Mesothelial cell of epicardium (in vitro differentiated cells): ENCODE measurements around the gene AKR1C1. TPM values are rescaled to one million over a fixed set of nuclear protein-coding genes. Genes with fewer than 3 reads are reported as not detected.
A peak's percentile ranks its signal among the peaks of the same experiment; 100 is the strongest.
"Not testable (repeated sequence)": the region's sequence is repeated elsewhere in the genome, so short reads cannot be mapped to it uniquely, and the experiment has no call there.

ENCODE experiments used
- DNase-seq, 2 experiments: peaks; one replicate each; pipeline ENCODE4 v3.0.0; 2021; ENCODE audit warnings: low spot score in 2 of 2; ENCODE audit not compliant: unreplicated experiment in 2 of 2
- H3K27ac Mint-ChIP-seq: 2 replicates; pipeline ENCODE4 v1.8.0; 2021; ENCODE audit warnings: mixed read lengths
- H3K27me3 Mint-ChIP-seq: 2 replicates; pipeline ENCODE4 v1.8.0; 2021; ENCODE audit warnings: low read depth, mixed read lengths
- H3K36me3 Mint-ChIP-seq: 2 replicates; pipeline ENCODE4 v1.8.0; 2021; ENCODE audit warnings: mixed read lengths
- H3K4me1 Mint-ChIP-seq: 2 replicates; pipeline ENCODE4 v1.8.0; 2021; ENCODE audit warnings: mixed read lengths
- H3K4me3 Mint-ChIP-seq: 2 replicates; pipeline ENCODE4 v1.8.0; 2021; ENCODE audit warnings: mild to moderate bottlenecking, moderate library complexity, mixed read lengths
- H3K9me3 Mint-ChIP-seq: 2 replicates; pipeline ENCODE4 v1.8.0; 2021; ENCODE audit warnings: mixed read lengths
- CTCF ChIP-seq: fragments of 200-600 bp; sonication (generic); IDR thresholded peaks from one replicate; pipeline ENCODE4 v1.5.0; 2021; ENCODE audit warnings: antibody characterized with exemption; ENCODE audit not compliant: unreplicated experiment
- total RNA-seq: library from RNA; stranded (reverse); gene quantifications from 3 replicates; pipeline ENCODE4 v1.2.1, GENCODE V29; 2021

AKR1C1 gene
- total RNA-seq, 1 donor from 2014 or later, result 3.8 TPM

GRCh38 chr10:4941540-4942330 lies 21.5 kb upstream of the AKR1C1 start:
- Mint-ChIP-seq H3K36me3 (no peaks in the 10 kb centered on the region), H3K4me1 (peaks cover 7% of the 10 kb centered on the region), H3K27me3 (no peaks in the 10 kb centered on the region), H3K27ac (no peak overlapping the region), H3K9me3 (peaks cover 17% of the 10 kb centered on the region), H3K4me3 (no peak overlapping the region)
- no peak for DNase-seq
- TF ChIP-seq CTCF, result no peak

- H3K36me3 Mint-ChIP-seq, result not testable (repeated sequence)
These were observed 20.3 kb upstream of the AKR1C1 start for GRCh38 chr10:4942931-4943330.

GRCh38 chr10:4943416-4943815 lies 19.8 kb upstream of the AKR1C1 start:
- H3K4me1 Mint-ChIP-seq, H3K4me3 Mint-ChIP-seq, DNase-seq, H3K27ac Mint-ChIP-seq, H3K36me3 Mint-ChIP-seq, H3K27me3 Mint-ChIP-seq: not testable (repeated sequence)
- peaks cover 17% of the 10 kb centered on the region for H3K9me3 Mint-ChIP-seq

More at GRCh38 chr10:4942931-4943330, 20.3 kb upstream of the AKR1C1 start:
- not testable (repeated sequence) for DNase-seq, H3K27me3 Mint-ChIP-seq, H3K4me1 Mint-ChIP-seq, H3K27ac Mint-ChIP-seq, H3K4me3 Mint-ChIP-seq
- H3K9me3 Mint-ChIP-seq, result peaks cover 17% of the 10 kb centered on the region

GRCh38 chr10:4943821-4944220 lies 19.4 kb upstream of the AKR1C1 start:
- TF ChIP-seq CTCF, result no peak
- H3K27me3 Mint-ChIP-seq, result no peaks in the 10 kb centered on the region
- H3K27ac Mint-ChIP-seq, result peak overlapping the region; percentile 23
- no peak for DNase-seq
- no peaks in the 10 kb centered on the region for H3K36me3 Mint-ChIP-seq
- no peak overlapping the region for H3K4me3 Mint-ChIP-seq
- H3K9me3 Mint-ChIP-seq, result peaks cover 17% of the 10 kb centered on the region
- peaks cover 7% of the 10 kb centered on the region for H3K4me1 Mint-ChIP-seq

- no peak for DNase-seq
- H3K27me3 Mint-ChIP-seq, result no peaks in the 10 kb centered on the region
- no peak for TF ChIP-seq CTCF
- H3K9me3 Mint-ChIP-seq, result peaks cover 20% of the 10 kb centered on the region
- H3K36me3 Mint-ChIP-seq, result no peaks in the 10 kb centered on the region
- H3K27ac Mint-ChIP-seq, result no peak overlapping the region
- H3K4me1 Mint-ChIP-seq, result peaks cover 7% of the 10 kb centered on the region
- H3K4me3 Mint-ChIP-seq, result no peak overlapping the region
These were observed 18.4 kb upstream of the AKR1C1 start for GRCh38 chr10:4944841-4945240.

- no peaks in the 10 kb centered on the region for H3K36me3 Mint-ChIP-seq
- H3K9me3 Mint-ChIP-seq, result peaks cover 24% of the 10 kb centered on the region
- no peak for TF ChIP-seq CTCF
- no peak for DNase-seq
- no peak overlapping the region for H3K4me3 Mint-ChIP-seq
- no peaks in the 10 kb centered on the region for H3K27me3 Mint-ChIP-seq
- H3K27ac Mint-ChIP-seq, result no peak overlapping the region
- peaks cover 7% of the 10 kb centered on the region for H3K4me1 Mint-ChIP-seq
These were observed 17.2 kb upstream of the AKR1C1 start for GRCh38 chr10:4945766-4946717.
